SU-DHL-6 (cell line): ENCODE data around the gene AHRR.

Experiments used
- H2AFZ ChIP-seq: fragments of 200-600 bp; sonication (generic); 2 replicates; pipeline ENCODE4 v1.6.1; 2014; ENCODE audit warnings: low read depth, mild to moderate bottlenecking, moderate library complexity, mixed read lengths, antibody characterized with exemption, low read length; ENCODE audit not compliant: severe bottlenecking
- H3F3A ChIP-seq: fragments of 200-600 bp; shearing (Covaris generic); 2 replicates; pipeline ENCODE4 v1.6.0; 2016; ENCODE audit warnings: antibody characterized with exemption, mild to moderate bottlenecking; ENCODE audit not compliant: insufficient read depth
- H3K27ac ChIP-seq: fragments of 200-600 bp; sonication (generic); 2 replicates; pipeline ENCODE4 v1.5.1; 2016; ENCODE audit warnings: low read depth, mild to moderate bottlenecking, low read length, moderate library complexity, mixed read lengths
- H3K27me3 ChIP-seq: fragments of 200-600 bp; sonication (generic), shearing (Covaris generic); 2 replicates; pipeline ENCODE4 v1.6.0; 2014; ENCODE audit warnings: mild to moderate bottlenecking, low read length
- H3K36me3 ChIP-seq: fragments of 200-600 bp; sonication (generic); 2 replicates; pipeline ENCODE4 v1.6.1; 2014; ENCODE audit warnings: mild to moderate bottlenecking, low read length, mixed read lengths
- H3K4me2 ChIP-seq: fragments of 300-600, 200-600 bp; shearing (Covaris generic), sonication (generic); 2 replicates; pipeline ENCODE4 v1.6.0; 2014; ENCODE audit warnings: low read length, low read depth, mild to moderate bottlenecking; ENCODE audit not compliant: poor library complexity, severe bottlenecking
- H3K4me3 ChIP-seq: fragments of 200-600 bp; sonication (generic); 2 replicates; pipeline ENCODE4 v1.5.1; 2014; ENCODE audit warnings: antibody characterized with exemption, low read length, mild to moderate bottlenecking, mixed read lengths; ENCODE audit not compliant: insufficient read depth, poor library complexity, severe bottlenecking
- H3K79me2 ChIP-seq: fragments of 200-600 bp; sonication (generic); 2 replicates; pipeline ENCODE4 v1.6.1; 2014; ENCODE audit warnings: mild to moderate bottlenecking, low read length, moderate library complexity; ENCODE audit not compliant: insufficient read depth
- H3K9ac ChIP-seq: fragments of 200-600 bp; sonication (generic); 2 replicates; pipeline ENCODE4 v1.7.0; 2014; ENCODE audit warnings: mild to moderate bottlenecking, low read length
- H3K9me2 ChIP-seq: fragments of 200-600 bp; sonication (generic); replicated peaks from 2 replicates; pipeline ENCODE4 v1.6.1; 2014; ENCODE audit warnings: low read length; ENCODE audit not compliant: insufficient read depth
- H3K9me3 ChIP-seq: fragments of 200-600 bp; sonication (generic); 2 replicates; pipeline ENCODE4 v1.6.1; 2014; ENCODE audit warnings: low read length, mixed read lengths; ENCODE audit not compliant: insufficient read depth
- H4K20me1 ChIP-seq: fragments of 200-600 bp; sonication (generic); 2 replicates; pipeline ENCODE4 v1.6.1; 2014; ENCODE audit warnings: low read depth, mild to moderate bottlenecking, antibody characterized with exemption, low read length, moderate library complexity, mixed read lengths
- CTCF ChIP-seq: fragments of 200-600 bp; sonication (generic); IDR thresholded peaks from one replicate; pipeline ENCODE4 v1.5.1; 2017; ENCODE audit warnings: antibody characterized with exemption, mild to moderate bottlenecking, low read length, moderate library complexity; ENCODE audit not compliant: insufficient read depth, poor library complexity, severe bottlenecking
- EZH2phosphoT487 ChIP-seq: fragments of 200-600 bp; sonication (generic), shearing (Covaris generic); conservative IDR thresholded peaks from 2 replicates; pipeline ENCODE4 v1.6.1; 2018; ENCODE audit warnings: mild to moderate bottlenecking, antibody characterized with exemption, low read length, moderate library complexity, mixed read lengths

The AHRR gene

DNA sequence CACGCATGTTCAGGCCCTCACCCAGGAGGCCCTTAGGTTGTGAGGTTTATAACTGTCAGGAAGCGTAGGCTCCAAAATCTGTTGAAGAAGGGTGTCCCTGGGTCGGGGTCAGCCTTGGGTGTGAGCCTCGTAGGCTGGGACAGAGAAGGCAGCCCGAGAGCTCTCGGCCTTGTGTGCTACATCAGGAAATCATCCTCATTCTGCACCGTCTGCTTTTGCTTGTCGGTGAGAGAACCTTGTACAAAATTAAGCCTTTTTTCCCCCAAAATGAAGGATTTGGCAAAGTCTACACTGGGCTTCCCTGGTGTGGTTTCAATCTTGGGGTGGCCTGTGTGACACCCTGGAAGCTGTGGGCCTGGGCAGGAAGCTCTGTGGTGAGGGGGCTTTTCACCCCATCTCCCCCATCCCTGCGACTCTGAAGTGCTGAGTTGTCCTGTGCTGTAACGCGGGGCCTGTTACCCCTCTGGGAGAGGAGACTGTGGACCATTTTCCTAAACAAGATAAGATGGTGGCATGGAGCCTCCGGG is 55.3 kb downstream of the AHRR start:
- no peaks in the 10 kb centered on the region for H3K9me3 ChIP-seq
- H3K9me2 ChIP-seq = no peaks in the 10 kb centered on the region
- TF ChIP-seq EZH2phosphoT487 (no peak), CTCF (no peak)
- H2AFZ ChIP-seq = no peak overlapping the region
- H3K79me2 ChIP-seq = no peaks in the 10 kb centered on the region
- no peaks in the 10 kb centered on the region for H3K27me3 ChIP-seq
- no peak overlapping the region for H3K4me3 ChIP-seq
- H3K4me2 ChIP-seq = no peak overlapping the region
- H3K36me3 ChIP-seq = no peaks in the 10 kb centered on the region
- no peaks in the 10 kb centered on the region for H4K20me1 ChIP-seq
- H3K27ac ChIP-seq = no peak overlapping the region
- H3K9ac ChIP-seq = no peak overlapping the region
- H3F3A ChIP-seq = no peaks in the 10 kb centered on the region

- no peaks in the 10 kb centered on the region for H3K9me2 ChIP-seq
Measured at GRCh38 chr5:377326-377981, 55.9 kb downstream of the AHRR start.

DNA sequence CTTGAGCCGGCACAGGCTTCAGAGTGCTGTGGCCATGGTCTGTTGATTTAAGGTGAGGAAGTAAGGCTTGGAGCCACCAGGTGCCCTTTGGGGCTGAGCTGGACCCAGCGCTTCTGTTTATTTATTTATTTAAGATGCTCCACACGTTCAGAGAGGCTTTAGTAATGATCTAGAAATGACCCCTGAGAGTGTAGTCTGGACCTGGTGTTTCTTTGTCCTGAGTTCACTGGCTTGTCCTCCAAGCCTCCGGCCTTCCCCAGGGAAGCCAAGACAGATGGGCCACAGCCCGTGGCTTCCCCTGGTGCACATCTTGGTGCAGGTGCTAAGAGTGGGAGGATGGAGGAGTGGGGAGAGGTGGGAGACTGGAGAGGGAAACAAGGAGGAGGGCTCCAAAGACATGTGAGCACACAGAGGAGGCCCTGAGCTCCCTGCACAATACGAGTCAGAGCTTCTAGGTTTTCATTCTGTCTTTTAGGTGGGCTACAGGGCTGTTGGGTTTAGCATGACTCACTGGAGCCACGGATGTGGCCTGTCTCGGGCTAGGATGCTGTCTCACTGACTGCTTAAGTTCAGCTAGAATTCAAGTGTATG is 56.9 kb downstream of the AHRR start:
- Histone ChIP-seq H3F3A (no peaks in the 10 kb centered on the region), H3K27me3 (0 out of 2 replicates have a peak, but pooled peaks cover 2% of the 10 kb centered on the region), H3K4me2 (no peak overlapping the region), H3K9ac (no peak overlapping the region), H2AFZ (no peak overlapping the region), H3K9me3 (no peaks in the 10 kb centered on the region), H3K36me3 (no peaks in the 10 kb centered on the region), H3K9me2 (no peaks in the 10 kb centered on the region), H3K27ac (no peak overlapping the region), H3K4me3 (no peak overlapping the region), H3K79me2 (no peaks in the 10 kb centered on the region), H4K20me1 (no peaks in the 10 kb centered on the region)
- no peak for TF ChIP-seq CTCF
- no peak for TF ChIP-seq EZH2phosphoT487

More at GRCh38 chr5:377326-377981, 55.9 kb downstream of the AHRR start:
- H3K4me3 ChIP-seq = no peak overlapping the region
- H3K27ac ChIP-seq = no peak overlapping the region
- no peaks in the 10 kb centered on the region for H3K27me3 ChIP-seq
- H3F3A ChIP-seq = no peaks in the 10 kb centered on the region
- TF ChIP-seq EZH2phosphoT487 = no peak
- no peak for TF ChIP-seq CTCF
- H3K4me2 ChIP-seq = no peak overlapping the region
- H3K9ac ChIP-seq = no peak overlapping the region
- H4K20me1 ChIP-seq = no peaks in the 10 kb centered on the region
- no peaks in the 10 kb centered on the region for H3K9me3 ChIP-seq
- H3K79me2 ChIP-seq = no peaks in the 10 kb centered on the region
- no peak overlapping the region for H2AFZ ChIP-seq
- no peaks in the 10 kb centered on the region for H3K36me3 ChIP-seq
